T47D (cell line): ENCODE measurements around the gene ACOT9.
"Not testable (repeated sequence)": the region's sequence is repeated elsewhere in the genome, so short reads cannot be mapped to it uniquely, and the experiment has no call there.

Experiments
- DNase-seq, 2 experiments: peaks; one replicate each; pipeline versions ENCODE4 v3.0.0 to v3.0.0-alpha.2; 2011 to 2012; ENCODE audit warnings: low read depth in 1 of 2, low spot score in 1 of 2
- JUND ChIP-seq: IDR thresholded peaks from 2 replicates; pipeline ENCODE4 v1.6.1; 2012; ENCODE audit warnings: low read depth
- in situ Hi-C: cut with HindIII; loops from 2 replicates; pipeline ENCODE4 v1.10.0; 2016; ENCODE audit warnings: low sequenced_read_pairs, low pct_unique_long_range_greater_than_20kb

ACOT9 gene

DNA sequence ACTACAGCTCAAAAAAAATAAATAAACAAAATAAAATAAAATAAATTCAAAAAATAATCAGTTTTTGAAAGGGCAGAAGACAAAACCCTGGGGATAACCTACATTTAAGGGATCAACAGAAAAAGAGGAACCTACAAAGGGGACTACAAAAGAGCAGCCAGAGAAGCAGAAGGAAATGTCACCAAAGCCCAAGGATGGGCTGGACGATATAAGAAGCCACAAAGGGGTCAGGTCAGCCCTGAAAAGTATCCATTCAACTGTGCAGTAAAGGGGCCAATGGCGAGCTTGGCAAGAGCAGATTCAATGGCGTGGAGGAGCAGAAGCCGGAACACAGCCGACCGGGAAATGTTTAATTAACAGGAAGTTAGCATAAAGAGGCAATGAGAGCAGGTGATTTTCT is 16.9 kb downstream of the ACOT9 start:
- in situ Hi-C loops, result no loop called here
- no peak for TF ChIP-seq JUND
- no peak for DNase-seq

DNA sequence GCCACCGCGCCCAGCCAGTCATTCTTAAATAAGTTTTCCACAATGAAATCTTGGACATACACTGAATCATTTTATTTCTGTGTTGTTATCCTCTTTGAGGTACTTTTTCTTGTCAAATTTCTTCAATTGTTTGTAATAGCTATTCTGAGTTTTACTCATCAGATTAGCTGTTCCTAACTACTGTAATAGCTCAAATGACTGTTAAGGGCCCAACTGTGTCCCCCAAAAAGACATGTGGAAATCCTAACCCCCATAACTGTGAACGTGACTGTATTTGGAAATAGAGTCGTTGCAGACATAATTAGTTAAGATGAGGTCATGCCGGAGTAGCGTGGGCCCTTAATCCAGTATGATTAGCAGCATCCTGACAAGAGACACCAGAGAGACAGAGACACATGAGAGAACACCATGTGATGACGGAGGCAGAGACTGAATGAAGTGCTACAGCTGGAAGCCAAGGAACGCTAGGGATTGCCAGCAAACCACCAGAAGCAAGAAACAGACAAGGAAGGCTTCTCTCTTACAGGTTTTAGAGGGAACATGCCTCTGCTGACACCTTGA is 22.9 kb downstream of the ACOT9 start:
- in situ Hi-C loops, result no loop called here
- no peak for DNase-seq
- no peak for TF ChIP-seq JUND

DNA sequence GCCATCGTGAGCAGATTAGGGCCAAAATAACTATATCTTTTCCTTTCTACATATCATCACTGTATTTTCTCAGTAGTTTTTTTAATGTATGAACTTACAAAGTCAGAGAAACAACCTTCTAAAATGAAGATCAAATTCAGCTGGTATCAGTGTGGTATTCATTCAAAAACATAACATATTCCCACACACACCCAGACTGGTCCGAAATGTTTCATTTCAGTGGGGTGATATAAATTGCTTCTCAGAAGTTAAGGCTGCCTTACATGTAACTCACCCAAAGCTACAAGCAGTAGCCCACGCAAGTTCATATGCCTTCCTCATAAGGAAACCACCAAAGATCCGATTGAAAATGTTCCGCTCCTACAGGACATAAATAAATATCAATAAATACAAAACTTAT is 37.8 kb downstream of the ACOT9 start:
- in situ Hi-C loops, result no loop called here
- DNase-seq, result no peak
- TF ChIP-seq JUND, result no peak

DNA sequence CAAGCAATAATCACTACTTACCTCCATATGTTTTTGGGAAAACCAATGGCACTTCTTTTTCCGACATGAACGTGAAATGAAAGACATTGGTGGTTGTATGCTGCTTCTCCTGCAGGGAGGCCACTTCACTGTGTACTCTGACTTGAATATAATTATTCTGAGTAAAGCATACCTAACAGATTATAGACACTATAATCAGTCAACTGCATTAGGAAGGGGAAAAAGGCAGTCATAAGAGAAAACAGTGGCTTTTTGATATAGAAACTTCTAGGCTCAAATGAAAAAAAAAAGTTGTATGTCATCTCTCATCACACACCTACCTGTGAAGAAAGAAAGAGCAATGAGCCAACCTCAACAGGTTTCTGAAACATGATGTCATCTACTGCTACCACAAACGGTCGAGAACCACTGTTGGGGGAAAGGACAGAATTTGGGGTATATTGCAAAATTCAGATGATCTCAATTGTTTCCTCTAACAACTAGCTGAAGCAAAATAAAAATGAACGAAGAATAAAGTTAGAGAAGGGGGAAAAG is 38.3 kb downstream of the ACOT9 start:
- in situ Hi-C loops, result no loop called here
- TF ChIP-seq JUND, result no peak

DNA sequence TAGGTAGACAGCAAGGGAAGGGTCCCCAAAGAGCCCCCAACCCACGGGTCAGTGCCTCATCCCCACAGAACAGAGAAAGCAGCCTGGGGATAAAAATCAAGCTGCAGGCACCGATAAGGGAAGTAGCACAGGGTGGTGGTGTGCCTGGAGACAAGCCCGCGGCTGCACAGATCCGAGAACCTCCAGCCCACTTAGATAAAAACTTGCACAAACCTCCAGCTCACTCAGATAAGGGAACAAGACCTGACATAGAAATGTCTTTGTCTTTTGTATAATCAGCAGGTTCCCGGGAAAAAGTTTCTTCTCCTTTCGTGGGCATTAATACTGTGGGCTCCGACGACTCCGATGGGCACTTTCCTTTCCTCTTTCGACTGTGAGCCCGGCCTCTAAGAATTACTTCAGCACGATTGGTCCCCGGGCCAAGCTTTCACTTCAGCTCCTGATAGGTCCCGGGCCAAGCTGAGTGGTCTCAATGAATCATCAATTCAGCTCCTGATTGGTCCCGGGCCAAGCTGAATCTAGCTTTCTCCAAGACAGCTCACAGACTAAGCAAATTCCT is 43.4 kb downstream of the ACOT9 start:
- DNase-seq, result no peak
- in situ Hi-C loops, result no loop called here
- no peak for TF ChIP-seq JUND

More for the DNA sequence above, 38.3 kb downstream of the ACOT9 start:
- DNase-seq, result no peak

DNA sequence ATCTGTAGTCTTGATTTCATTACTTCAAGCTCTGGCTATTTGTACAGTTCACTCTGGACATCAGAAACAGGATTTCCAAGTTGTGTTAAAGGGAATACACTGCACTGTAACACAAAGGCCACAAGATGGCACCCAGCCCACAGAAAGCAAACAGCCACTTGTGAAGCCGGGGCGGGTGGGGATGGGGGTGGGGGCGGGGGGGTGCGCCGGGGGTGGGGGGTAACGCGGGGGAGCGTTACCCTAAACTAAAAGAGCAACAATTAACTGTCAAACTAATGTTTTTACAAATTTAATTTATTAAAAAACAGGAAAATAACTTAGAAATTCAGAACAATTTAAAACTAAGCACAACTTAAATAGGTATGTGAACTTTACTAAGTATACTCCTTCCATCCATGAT is 48.5 kb downstream of the ACOT9 start:
- in situ Hi-C loops, result no loop called here
- no peak for TF ChIP-seq JUND
- DNase-seq, result peak; percentile 17 to 86

DNA sequence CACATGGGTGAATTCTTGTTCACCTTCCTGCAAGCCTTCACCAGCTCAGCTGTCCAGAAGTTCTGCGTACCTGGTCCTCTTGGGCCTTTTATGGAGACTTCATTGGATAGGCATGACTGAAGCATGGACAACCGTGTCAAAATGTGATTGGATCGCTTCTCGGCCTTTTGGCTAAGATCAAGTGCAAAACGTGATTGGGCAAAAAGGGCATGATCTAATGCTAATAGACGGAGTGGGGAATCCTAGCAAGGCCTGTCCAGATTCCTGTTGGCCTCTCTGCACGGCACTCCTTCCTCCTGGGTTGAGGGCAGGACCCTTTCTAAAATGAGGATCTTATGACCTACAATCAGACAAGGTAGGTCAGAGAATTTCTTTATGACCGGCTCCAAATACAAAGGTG is 50.9 kb downstream of the ACOT9 start:
- in situ Hi-C loops, result no loop called here
- DNase-seq, result no peak
- TF ChIP-seq JUND, result no peak

DNA sequence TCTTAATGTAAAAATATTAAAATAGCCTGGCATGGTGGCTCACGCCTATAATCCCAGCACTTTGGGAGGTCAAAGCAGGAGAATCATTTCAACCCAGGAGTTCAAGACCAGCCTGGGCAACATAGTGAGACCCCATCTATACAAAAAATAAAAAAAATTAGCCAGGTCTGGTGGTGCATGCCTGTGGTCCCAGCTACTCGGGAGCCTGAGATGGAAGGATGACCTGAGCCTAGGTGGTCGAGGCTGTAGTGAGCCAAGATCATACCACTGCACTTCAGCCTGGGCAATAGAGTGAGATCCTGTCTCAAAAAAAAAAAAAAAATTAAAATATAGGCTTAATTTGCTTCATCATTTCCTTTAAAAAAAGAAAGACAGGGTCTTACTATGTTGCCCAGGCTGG is 66.6 kb downstream of the ACOT9 start:
- in situ Hi-C loops, DNase-seq: not testable (repeated sequence)

DNA sequence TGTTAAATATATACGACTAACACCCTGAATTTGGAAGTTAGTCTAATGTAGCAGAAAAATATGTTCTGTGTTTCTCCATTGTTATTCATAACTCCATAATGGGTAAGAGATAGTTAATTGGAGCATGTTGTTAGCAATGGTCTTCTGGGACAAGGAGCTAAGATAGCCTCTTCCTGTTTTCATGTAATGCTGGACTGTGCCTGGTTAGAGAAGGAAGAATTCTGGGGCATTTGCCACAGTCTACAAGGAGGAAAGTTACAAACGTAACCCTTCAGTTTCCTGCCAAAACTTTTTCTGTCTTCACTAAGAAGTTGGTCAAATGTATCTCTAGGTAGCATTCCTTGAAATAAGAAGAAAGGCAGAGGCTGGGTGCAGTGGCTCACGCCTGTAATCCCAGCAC is 70.0 kb downstream of the ACOT9 start:
- no peak for DNase-seq
- in situ Hi-C loops, result no loop called here
- no peak for TF ChIP-seq JUND

DNA sequence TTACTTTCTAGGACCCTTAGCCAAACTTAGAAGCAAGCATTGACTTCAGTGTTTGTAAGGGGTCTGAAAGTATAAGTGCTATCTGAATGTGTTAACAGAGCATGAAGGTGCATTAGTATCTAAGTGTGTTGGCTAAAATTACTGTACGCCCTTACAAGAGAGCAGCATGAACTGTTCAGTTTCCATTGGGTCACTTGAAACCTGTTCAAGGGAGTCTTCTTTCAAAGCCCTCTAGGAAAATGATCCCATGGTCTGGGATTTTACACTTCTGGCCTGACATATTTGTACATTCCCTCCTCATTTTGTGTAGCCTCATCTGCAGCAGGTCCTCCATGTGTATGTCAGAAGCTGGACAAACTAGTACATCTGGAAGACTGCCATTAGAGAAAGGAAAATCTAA is 72.5 kb downstream of the ACOT9 start:
- no peak for DNase-seq
- no peak for TF ChIP-seq JUND
- in situ Hi-C loops, result no loop called here

DNA sequence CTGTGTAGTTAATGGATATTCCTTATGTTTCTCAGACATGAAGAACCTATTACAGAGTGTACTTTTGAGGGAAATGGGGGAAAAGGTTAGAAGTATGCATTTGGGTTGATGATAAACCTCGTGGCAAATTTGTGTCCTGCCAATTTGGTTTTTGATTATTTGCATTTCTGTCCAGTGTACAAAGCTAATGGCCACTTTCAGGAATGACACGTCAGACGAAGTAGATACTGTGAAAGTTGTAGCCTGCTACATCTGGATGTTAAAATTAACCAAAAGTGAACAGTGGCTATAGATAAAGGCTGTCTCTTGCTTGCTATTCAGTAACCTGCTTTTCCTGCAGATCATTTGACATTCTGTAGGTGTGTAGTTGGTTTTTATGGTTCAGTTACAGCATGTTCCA is 74.7 kb downstream of the ACOT9 start:
- no peak for TF ChIP-seq JUND
- DNase-seq, result no peak
- in situ Hi-C loops, result no loop called here

DNA sequence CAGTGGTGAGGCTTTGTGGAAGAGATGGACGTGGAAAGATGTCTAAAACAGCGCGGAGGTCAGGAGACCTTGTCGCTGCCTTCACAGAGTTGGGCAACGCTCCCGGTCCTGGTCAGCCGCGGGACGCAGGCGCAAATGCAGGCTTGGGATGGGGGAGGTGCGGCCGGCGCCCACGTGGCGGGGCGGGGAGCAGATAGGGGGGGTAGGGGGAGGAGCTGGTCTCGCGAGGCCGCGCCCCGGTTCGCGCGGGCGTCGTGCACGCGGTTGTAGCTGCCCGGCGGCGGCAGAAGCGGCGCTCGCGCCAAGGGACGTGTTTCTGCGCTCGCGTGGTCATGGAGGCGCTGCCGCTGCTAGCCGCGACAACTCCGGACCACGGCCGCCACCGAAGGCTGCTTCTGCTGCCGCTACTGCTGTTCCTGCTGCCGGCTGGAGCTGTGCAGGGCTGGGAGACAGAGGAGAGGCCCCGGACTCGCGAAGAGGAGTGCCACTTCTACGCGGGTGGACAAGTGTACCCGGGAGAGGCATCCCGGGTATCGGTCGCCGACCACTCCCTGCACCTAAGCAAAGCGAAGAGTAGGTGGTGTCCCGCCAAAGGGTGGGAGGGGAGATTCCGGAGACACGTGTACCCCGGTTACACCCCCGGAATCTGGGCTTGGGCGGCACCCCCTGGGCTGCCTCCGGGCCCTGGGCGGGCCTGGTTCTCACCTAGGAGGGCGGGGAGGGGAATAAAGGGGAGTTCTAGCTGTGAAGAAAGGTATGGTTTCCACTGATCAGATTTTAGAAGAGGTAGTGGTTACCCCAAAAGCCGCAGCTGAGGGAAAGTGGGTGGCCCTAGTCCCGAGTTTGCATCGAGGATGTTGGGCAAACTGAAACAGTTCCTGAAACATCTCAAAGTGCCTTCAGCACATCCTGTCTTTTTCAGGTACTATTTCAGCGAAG is 75.6 kb downstream of the ACOT9 start, which contains the start of gene PRDX4:
Gene PRDX4, plus strand, starts transcription at position 255 of the 939 bp plus-strand sequence. Its CDS starts 78 bp downstream, at position 333.
- peak; percentile 60 to 93 for DNase-seq
- no peak for TF ChIP-seq JUND
- in situ Hi-C loops, result no loop called here

DNA sequence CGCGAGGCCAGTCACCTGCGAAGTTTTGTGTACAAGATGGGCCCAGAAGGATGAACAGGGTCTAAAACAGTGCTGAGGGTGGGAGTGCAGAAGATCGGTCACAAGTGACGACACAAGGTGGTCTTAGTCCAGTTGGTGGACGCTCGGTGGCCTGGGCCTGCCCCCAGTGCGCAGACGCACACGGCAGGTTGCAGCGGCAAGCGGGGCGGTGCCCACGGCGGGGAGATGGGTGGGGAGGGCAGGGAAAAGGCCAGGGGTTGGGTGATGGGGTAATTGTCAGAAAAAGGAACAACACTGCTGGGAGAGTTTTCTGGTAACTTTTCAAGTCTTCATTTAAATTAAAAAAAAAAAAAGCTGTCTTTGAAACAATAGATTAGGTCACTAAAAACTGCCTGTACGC is 76.8 kb downstream of the ACOT9 start:
- in situ Hi-C loops, result no loop called here
- no peak for DNase-seq
- no peak for TF ChIP-seq JUND
